SJCRH30 (cell line): Measurements from ENCODE around the gene CTNNBL1. TPM values are rescaled to one million over a fixed set of nuclear protein-coding genes. Genes with fewer than 3 reads are reported as not detected.

ENCODE experiments used
- DNase-seq, 2 experiments: peaks; one replicate each; pipeline ENCODE4 v3.0.0-alpha.2; 2015 to 2020
- H3K27ac ChIP-seq: fragments of 250-450 bp; sonication (Bioruptor Pico); 2 replicates; pipeline ENCODE4 v1.5.1; 2020; ENCODE audit warnings: mild to moderate bottlenecking, moderate library complexity
- H3K27me3 ChIP-seq: fragments of 250-450 bp; sonication (Bioruptor Pico); 2 replicates; pipeline ENCODE4 v1.5.1; 2020; ENCODE audit warnings: mild to moderate bottlenecking, moderate library complexity
- H3K36me3 ChIP-seq: fragments of 250-450 bp; sonication (Bioruptor Pico); 2 replicates; pipeline ENCODE4 v1.5.1; 2020; ENCODE audit warnings: mild to moderate bottlenecking, moderate library complexity
- H3K4me1 ChIP-seq: fragments of 250-450 bp; sonication (Bioruptor Pico); 2 replicates; pipeline ENCODE4 v1.5.1; 2020; ENCODE audit warnings: mild to moderate bottlenecking, moderate library complexity
- H3K4me3 ChIP-seq: fragments of 250-450 bp; sonication (Bioruptor Pico); 2 replicates; pipeline ENCODE4 v1.5.1; 2020; ENCODE audit warnings: mild to moderate bottlenecking, moderate library complexity
- H3K9me3 ChIP-seq: fragments of 250-450 bp; sonication (Bioruptor Pico); replicated peaks from 2 replicates; pipeline ENCODE4 v1.5.1; 2020; ENCODE audit warnings: mild to moderate bottlenecking, moderate library complexity
- total RNA-seq: library from RNA; depleted of rRNA; stranded (reverse); fragments of >200 nt; shearing (Covaris generic); gene quantifications from 2 replicates; pipeline ENCODE4 v1.2.3, GENCODE V29; 2014

Gene CTNNBL1
- total RNA-seq, 1 experiment from 2014 or later: 89.5 TPM

DNA sequence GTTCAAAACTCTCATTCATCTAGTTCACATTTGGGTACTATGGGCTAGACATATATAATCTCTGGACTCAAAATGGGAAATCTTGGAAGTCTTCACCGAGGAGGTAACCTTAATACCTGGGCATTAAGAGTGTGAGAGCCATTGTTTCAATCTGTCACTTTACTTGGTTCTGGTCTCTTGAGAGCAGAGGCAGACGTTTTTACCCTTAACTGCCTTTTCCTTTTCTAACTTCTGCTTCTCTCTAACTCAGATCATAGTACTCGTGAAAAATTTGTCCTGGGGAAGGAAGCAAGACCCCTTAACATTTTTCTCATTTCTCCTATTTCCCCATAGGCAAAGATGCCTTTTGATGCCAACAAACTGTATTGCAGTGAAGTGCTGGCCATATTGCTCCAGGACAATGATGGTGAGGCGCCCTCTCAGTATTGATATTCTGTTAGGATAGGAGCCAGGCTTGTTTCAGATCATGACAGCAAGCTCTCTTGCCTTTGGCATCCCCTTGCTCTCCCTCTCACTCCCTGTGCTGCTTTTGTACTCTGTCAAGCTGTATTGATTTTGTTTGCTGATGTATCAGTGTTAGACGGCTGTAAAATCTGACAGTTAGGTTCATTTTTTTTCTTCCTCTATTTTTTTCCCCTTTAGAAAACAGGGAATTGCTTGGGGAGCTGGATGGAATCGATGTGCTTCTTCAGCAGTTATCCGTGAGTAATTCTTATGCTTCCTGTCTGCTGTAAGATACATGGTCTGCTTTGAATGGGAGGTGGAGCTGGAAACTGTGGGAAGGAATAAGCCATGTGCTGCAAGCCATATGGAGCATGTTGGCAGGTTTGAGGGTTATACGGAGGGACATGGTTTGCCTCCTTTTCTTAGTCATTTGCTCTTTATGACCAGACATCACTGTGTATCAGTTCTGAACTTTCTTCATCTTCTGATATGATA is 83.5 kb downstream of the CTNNBL1 start:
- Histone ChIP-seq H3K4me3 (no peak overlapping the region), H3K27me3 (no peaks in the 10 kb centered on the region), H3K9me3 (no peaks in the 10 kb centered on the region), H3K4me1 (peaks cover 12% of the 10 kb centered on the region), H3K27ac (no peak overlapping the region), H3K36me3 (peaks cover 25% of the 10 kb centered on the region)
- no peak for DNase-seq

GRCh38 chr20:37777988-37778659 is 84.3 kb downstream of the CTNNBL1 start:
- Histone ChIP-seq H3K4me3 (no peak overlapping the region), H3K27ac (no peak overlapping the region)
- DNase-seq: no peak

GRCh38 chr20:37781626-37782025 is 87.8 kb downstream of the CTNNBL1 start:
- Histone ChIP-seq H3K27me3 (no peaks in the 10 kb centered on the region), H3K9me3 (no peaks in the 10 kb centered on the region), H3K36me3 (peaks cover 19% of the 10 kb centered on the region), H3K27ac (no peak overlapping the region), H3K4me3 (no peak overlapping the region), H3K4me1 (no peaks in the 10 kb centered on the region; the same call in 1 of the 2 replicates)
- DNase-seq: peak in 1 of 2 experiments; percentile 35

More at GRCh38 chr20:37777988-37778659, 84.3 kb downstream of the CTNNBL1 start:
- Histone ChIP-seq H3K27me3 (no peaks in the 10 kb centered on the region), H3K36me3 (peaks cover 23% of the 10 kb centered on the region), H3K9me3 (no peaks in the 10 kb centered on the region), H3K4me1 (peaks cover 12% of the 10 kb centered on the region)

GRCh38 chr20:37786043-37786442 is 92.2 kb downstream of the CTNNBL1 start:
- Histone ChIP-seq H3K4me3 (no peak overlapping the region), H3K9me3 (no peaks in the 10 kb centered on the region), H3K27ac (no peak overlapping the region), H3K36me3 (peaks cover 15% of the 10 kb centered on the region), H3K4me1 (no peaks in the 10 kb centered on the region; the same call in 1 of the 2 replicates), H3K27me3 (no peaks in the 10 kb centered on the region)
- DNase-seq: no peak

GRCh38 chr20:37789408-37789807 is 95.6 kb downstream of the CTNNBL1 start:
- Histone ChIP-seq H3K9me3 (no peaks in the 10 kb centered on the region), H3K27ac (no peak overlapping the region), H3K4me3 (no peak overlapping the region), H3K27me3 (no peaks in the 10 kb centered on the region), H3K4me1 (no peaks in the 10 kb centered on the region), H3K36me3 (peaks cover 13% of the 10 kb centered on the region; the same call in 1 of the 2 replicates)
- no peak for DNase-seq

DNA sequence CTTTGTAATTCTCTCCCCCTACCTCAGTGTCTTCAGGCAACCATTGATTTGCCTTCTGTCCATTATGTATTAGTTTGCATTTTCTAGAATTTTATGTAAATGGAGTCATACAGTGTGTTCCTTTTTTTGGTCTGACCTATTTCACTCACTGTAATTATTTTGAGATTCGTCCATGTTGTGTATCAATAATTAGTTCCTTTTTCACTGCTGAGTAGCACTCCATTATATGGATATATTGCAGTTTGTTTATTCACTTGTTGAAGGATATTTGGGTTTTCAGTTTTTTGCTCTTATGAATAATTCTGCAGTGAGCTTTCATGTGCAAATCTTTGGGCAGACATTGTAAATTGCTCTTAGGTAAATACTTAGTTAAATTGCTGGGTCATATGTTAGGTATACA is 97.1 kb downstream of the CTNNBL1 start:
- Histone ChIP-seq H3K27me3 (no peaks in the 10 kb centered on the region), H3K4me3 (no peak overlapping the region), H3K9me3 (no peaks in the 10 kb centered on the region), H3K4me1 (no peaks in the 10 kb centered on the region), H3K27ac (no peak overlapping the region), H3K36me3 (peaks cover 13% of the 10 kb centered on the region; the same call in 1 of the 2 replicates)
- DNase-seq: no peak

- Histone ChIP-seq H3K36me3 (peaks cover 24% of the 10 kb centered on the region; the same call in 1 of the 2 replicates), H3K4me3 (no peak overlapping the region), H3K9me3 (no peaks in the 10 kb centered on the region), H3K27me3 (no peaks in the 10 kb centered on the region), H3K4me1 (no peaks in the 10 kb centered on the region), H3K27ac (no peak overlapping the region)
- no peak for DNase-seq
These were observed 102.3 kb downstream of the CTNNBL1 start for GRCh38 chr20:37796121-37796520.

DNA sequence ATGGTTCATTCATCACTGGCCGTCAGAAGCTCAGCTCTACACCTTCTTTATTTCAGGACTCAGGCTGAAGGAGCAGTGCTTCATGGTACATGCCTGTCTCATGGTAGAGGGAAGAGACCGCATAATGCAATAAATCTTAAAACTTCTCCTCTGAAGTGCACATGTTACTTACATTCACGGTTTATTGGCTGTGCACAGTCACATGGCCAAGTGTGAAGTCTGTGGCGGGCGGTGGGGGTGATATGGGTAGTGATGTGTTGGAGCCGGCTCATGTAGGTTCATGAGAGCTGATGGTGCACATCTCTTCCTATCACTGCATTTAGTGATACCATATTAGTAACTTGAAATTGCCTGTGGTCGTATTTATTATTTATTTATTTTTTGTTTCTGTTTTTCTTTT is 102.9 kb downstream of the CTNNBL1 start:
- Histone ChIP-seq H3K4me1 (no peaks in the 10 kb centered on the region), H3K4me3 (no peak overlapping the region), H3K27ac (no peak overlapping the region), H3K9me3 (no peaks in the 10 kb centered on the region), H3K36me3 (peaks cover 20% of the 10 kb centered on the region), H3K27me3 (no peaks in the 10 kb centered on the region)
- DNase-seq: no peak

- Histone ChIP-seq H3K27me3 (no peaks in the 10 kb centered on the region), H3K4me1 (no peaks in the 10 kb centered on the region), H3K27ac (no peak overlapping the region), H3K36me3 (peaks cover 19% of the 10 kb centered on the region), H3K9me3 (no peaks in the 10 kb centered on the region), H3K4me3 (no peak overlapping the region)
- DNase-seq: no peak
These were observed 103.9 kb downstream of the CTNNBL1 start for GRCh38 chr20:37797669-37798175.

DNA sequence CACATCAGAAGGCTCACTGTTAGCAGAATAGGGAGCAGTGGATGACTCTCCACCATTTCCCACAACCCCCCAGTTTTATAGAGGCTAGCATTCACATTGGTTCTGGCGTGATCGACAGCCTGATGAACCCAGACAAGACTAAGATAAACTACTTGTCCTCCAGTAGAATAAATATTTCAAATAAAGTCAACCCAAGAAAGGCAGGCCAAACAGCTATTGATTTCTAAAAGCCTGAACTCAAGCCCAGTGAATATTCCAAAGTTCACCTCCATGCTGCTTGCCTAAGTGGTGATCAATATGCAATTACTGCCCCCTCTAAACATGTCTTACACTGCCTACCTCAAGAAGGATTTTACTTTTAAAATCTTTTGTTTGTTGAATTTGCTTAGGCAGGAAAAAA is 104.5 kb downstream of the CTNNBL1 start:
- Histone ChIP-seq H3K9me3 (no peaks in the 10 kb centered on the region), H3K27me3 (no peaks in the 10 kb centered on the region), H3K36me3 (peaks cover 21% of the 10 kb centered on the region), H3K27ac (no peak overlapping the region), H3K4me3 (no peak overlapping the region), H3K4me1 (no peaks in the 10 kb centered on the region)
- DNase-seq: no peak

GRCh38 chr20:37800618-37801017 is 106.8 kb downstream of the CTNNBL1 start:
- DNase-seq: no peak
- H3K9me3 ChIP-seq: no peaks in the 10 kb centered on the region
- H3K27ac ChIP-seq: no peak overlapping the region
- H3K4me1 ChIP-seq: no peaks in the 10 kb centered on the region
- peaks cover 27% of the 10 kb centered on the region for H3K36me3 ChIP-seq
- no peak overlapping the region for H3K4me3 ChIP-seq
- no peaks in the 10 kb centered on the region for H3K27me3 ChIP-seq

DNA sequence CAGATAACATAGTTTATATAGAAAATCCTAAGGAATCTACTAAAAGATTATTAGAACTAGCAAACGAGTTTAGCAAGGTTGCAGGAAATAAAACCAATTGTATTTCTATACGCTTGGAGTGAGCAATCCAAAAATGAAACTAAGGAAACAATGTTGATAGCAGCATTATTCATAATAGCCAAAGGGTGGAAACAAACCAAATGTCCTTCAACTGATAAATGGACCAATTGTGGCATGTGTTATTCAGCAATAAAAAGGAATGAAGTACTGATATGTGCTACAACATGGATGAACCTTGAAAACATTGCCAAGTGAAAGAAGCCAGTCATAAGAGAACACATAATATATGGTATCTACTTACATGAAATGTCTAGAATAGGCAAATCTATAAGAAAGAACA is 108.1 kb downstream of the CTNNBL1 start:
- Histone ChIP-seq H3K27ac (no peak overlapping the region), H3K9me3 (no peaks in the 10 kb centered on the region), H3K4me1 (no peaks in the 10 kb centered on the region), H3K4me3 (no peak overlapping the region), H3K27me3 (no peaks in the 10 kb centered on the region), H3K36me3 (peaks cover 24% of the 10 kb centered on the region)
- no peak for DNase-seq

DNA sequence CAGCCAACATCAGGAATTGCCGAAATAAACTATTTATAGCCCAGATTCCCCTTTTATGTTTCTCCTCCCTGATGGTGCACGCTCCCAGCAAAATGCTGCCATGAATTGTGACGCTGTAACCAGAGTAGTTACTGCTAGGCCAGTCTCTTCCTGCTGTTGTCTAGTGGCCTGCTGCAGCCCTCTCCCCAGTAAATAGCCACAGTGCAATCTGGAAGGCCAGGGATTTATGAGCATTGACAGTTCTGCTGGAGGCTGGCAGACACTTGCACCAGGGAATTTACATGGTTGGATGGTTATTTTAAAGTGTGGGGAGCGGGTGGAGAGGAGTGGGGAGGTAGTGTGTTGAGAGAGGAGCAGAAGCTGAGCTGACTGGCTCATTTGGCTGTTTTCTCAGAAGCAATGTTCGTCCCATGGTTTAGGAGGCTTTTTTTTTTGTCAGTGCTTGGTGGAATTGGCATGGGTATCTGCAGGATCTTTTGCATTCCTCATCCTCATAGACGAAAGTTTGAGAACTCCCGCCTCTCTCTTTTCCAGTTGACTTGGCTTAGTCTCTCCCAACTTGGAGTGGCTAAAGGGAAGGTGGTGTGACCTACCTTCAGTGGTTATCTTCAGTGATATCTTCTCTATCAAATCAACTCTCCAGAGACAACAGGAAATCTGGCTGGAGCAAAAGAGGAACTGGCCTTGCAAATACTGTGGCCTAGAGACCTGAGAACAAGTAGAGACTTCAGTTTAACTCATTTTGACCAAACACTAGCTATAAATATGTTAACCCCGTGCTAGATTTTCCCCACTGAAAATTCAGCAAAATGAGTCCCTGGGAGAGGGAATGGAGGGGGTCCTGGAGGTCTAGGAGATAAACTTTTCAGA is 109.8 kb downstream of the CTNNBL1 start:
- Histone ChIP-seq H3K4me3 (no peak overlapping the region), H3K27ac (no peak overlapping the region), H3K9me3 (no peaks in the 10 kb centered on the region), H3K36me3 (peaks cover 23% of the 10 kb centered on the region), H3K4me1 (no peaks in the 10 kb centered on the region), H3K27me3 (no peaks in the 10 kb centered on the region)
- DNase-seq: no peak
